ENCODE data around the gene RNF26.
"Not testable (repeated sequence)": the region's sequence is repeated elsewhere in the genome, so short reads cannot be mapped to it uniquely, and the experiment has no call there.

Gene RNF26

GRCh38 chr11:119378851-119379465 is 44.6 kb downstream of the RNF26 start:
- H3K4me3 ChIP-seq (ENCODE audit: low read length), result no peak overlapping the region
- no peak overlapping the region for H3K27ac ChIP-seq (ENCODE audit: low read length)
- no peaks in the 10 kb centered on the region for H3K9me3 ChIP-seq (ENCODE audit: control insufficient read depth, insufficient read depth, low read length)
- H3K36me3 ChIP-seq (ENCODE audit: control insufficient read depth, insufficient read depth, low read length), result no peaks in the 10 kb centered on the region
- H3K27me3 ChIP-seq (ENCODE audit: control insufficient read depth, insufficient read depth, low read length), result peaks cover 3% of the 10 kb centered on the region; the same call in 1 of the 2 replicates
- no CpG with 5 or more reads among the region's 10 CpGs for WGBS (ENCODE audit: insufficient coverage, insufficient read length)
- no peak for DNase-seq (ENCODE audit: low read depth, low spot score)
- H3K4me1 ChIP-seq (ENCODE audit: control insufficient read depth, insufficient read depth, low read length), result peaks cover 23% of the 10 kb centered on the region

GRCh38 chr11:119380160-119380826 is 46.0 kb downstream of the RNF26 start:
- peaks cover 23% of the 10 kb centered on the region for H3K4me1 ChIP-seq (ENCODE audit: control insufficient read depth, insufficient read depth, low read length)
- DNase-seq (ENCODE audit: low read depth, low spot score), result no peak
- peaks cover 3% of the 10 kb centered on the region; the same call in 1 of the 2 replicates for H3K27me3 ChIP-seq (ENCODE audit: control insufficient read depth, insufficient read depth, low read length)
- WGBS (ENCODE audit: insufficient coverage, insufficient read length), result no CpG with 5 or more reads among the region's 13 CpGs
- no peak overlapping the region for H3K4me3 ChIP-seq (ENCODE audit: low read length)
- H3K9me3 ChIP-seq (ENCODE audit: control insufficient read depth, insufficient read depth, low read length), result no peaks in the 10 kb centered on the region
- no peaks in the 10 kb centered on the region for H3K36me3 ChIP-seq (ENCODE audit: control insufficient read depth, insufficient read depth, low read length)
- H3K27ac ChIP-seq (ENCODE audit: low read length), result no peak overlapping the region

- WGBS (ENCODE audit: insufficient coverage, insufficient read length), result no CpG with 5 or more reads among the region's 10 CpGs
- peaks cover 22% of the 10 kb centered on the region for H3K4me1 ChIP-seq (ENCODE audit: control insufficient read depth, insufficient read depth, low read length)
- peaks cover 3% of the 10 kb centered on the region; the same call in 1 of the 2 replicates for H3K27me3 ChIP-seq (ENCODE audit: control insufficient read depth, insufficient read depth, low read length)
- H3K9me3 ChIP-seq (ENCODE audit: control insufficient read depth, insufficient read depth, low read length), result no peaks in the 10 kb centered on the region
- peak overlapping the region; percentile 51; the same call in 1 of the 2 replicates for H3K4me3 ChIP-seq (ENCODE audit: low read length)
- H3K27ac ChIP-seq (ENCODE audit: low read length), result no peak overlapping the region
- DNase-seq (ENCODE audit: low read depth, low spot score), result no peak
- H3K36me3 ChIP-seq (ENCODE audit: control insufficient read depth, insufficient read depth, low read length), result no peaks in the 10 kb centered on the region
Observed at GRCh38 chr11:119380827-119381180, 46.5 kb downstream of the RNF26 start.

DNA sequence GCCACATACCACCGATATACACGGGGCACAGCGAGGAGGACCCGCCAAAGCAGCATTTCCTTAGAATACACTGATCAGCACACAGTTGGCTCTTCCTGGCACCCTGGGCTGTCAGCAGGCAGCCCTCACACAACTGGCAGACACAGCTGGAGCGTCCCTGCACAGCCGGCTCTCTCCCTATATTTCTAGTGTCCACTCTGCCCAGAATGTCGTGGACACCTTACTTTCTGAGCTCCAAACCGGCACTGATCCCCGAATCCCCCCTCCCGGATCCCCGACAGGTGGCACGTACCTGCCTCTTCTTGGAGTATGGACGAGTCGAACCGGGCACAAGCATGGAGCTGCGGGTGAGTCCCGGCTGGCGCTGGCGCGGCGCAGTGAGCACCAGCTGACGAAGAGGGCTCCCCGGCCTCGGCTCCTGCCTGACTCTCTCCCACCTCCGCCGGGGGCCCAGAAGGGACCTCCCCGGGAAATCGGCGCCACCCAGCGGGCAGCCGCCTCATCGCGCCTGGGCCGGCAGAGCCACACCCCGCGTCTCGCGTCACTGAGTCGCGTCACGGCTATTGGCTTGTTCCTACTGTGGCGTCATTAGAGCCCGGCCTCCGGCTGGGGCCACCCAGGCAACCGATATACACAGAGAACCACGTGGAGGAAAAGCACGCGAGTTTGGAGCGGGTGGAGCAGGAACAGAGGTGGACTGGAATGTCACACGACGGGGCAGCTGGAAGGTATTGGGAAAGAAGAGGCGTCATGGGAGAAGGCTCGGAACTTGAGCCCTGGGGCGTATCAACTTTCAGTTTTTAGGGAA is 47.1 kb downstream of the RNF26 start, which contains the start of gene USP2:
TSS of gene USP2 (minus strand) at position 510 of the 808 bp plus-strand sequence. CDS start 8,210 bp downstream, outside the sequence.
- Histone ChIP-seq H3K36me3 (ENCODE audit: control insufficient read depth, insufficient read depth, low read length) (no peaks in the 10 kb centered on the region), H3K27me3 (ENCODE audit: control insufficient read depth, insufficient read depth, low read length) (peaks cover 3% of the 10 kb centered on the region; the same call in 1 of the 2 replicates), H3K27ac (ENCODE audit: low read length) (no peak within 1 kb of the TSS), H3K4me1 (ENCODE audit: control insufficient read depth, insufficient read depth, low read length) (peaks cover 19% of the 10 kb centered on the region), H3K9me3 (ENCODE audit: control insufficient read depth, insufficient read depth, low read length) (no peaks in the 10 kb centered on the region), H3K4me3 (ENCODE audit: low read length) (peak within 1 kb of the TSS; percentile 51; the same call in 1 of the 2 replicates)
- WGBS (ENCODE audit: insufficient coverage, insufficient read length), result no CpG with 5 or more reads among the region's 54 CpGs
- DNase-seq (ENCODE audit: low read depth, low spot score), result peak; percentile 84

DNA sequence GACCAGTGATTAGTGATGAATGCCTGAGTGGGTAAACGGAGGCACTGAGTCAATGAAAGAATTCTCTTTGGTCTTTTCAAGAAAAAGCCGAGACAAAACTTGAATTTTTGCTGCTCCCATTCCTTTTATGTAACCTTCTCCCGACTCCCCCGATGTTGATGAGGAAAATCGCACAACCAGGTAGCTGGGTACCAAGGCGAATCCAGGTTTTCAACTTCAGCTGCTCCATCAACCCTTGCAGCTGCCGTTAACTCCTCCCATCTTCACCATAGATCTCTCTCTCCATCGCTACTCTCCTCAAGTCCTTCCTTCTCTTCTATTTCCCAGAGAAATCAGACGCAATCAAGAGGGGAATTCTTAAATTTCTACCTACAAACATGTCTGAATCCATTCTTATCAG is 47.8 kb downstream of the RNF26 start:
- Histone ChIP-seq H3K9me3 (ENCODE audit: control insufficient read depth, insufficient read depth, low read length) (no peaks in the 10 kb centered on the region), H3K4me1 (ENCODE audit: control insufficient read depth, insufficient read depth, low read length) (peaks cover 16% of the 10 kb centered on the region), H3K4me3 (ENCODE audit: low read length) (peak overlapping the region; percentile 51; the same call in 1 of the 2 replicates), H3K36me3 (ENCODE audit: control insufficient read depth, insufficient read depth, low read length) (no peaks in the 10 kb centered on the region), H3K27ac (ENCODE audit: low read length) (no peak overlapping the region), H3K27me3 (ENCODE audit: control insufficient read depth, insufficient read depth, low read length) (peaks cover 3% of the 10 kb centered on the region; the same call in 1 of the 2 replicates)
- no CpG with 5 or more reads among the region's 9 CpGs for WGBS (ENCODE audit: insufficient coverage, insufficient read length)
- DNase-seq (ENCODE audit: low read depth, low spot score), result no peak

DNA sequence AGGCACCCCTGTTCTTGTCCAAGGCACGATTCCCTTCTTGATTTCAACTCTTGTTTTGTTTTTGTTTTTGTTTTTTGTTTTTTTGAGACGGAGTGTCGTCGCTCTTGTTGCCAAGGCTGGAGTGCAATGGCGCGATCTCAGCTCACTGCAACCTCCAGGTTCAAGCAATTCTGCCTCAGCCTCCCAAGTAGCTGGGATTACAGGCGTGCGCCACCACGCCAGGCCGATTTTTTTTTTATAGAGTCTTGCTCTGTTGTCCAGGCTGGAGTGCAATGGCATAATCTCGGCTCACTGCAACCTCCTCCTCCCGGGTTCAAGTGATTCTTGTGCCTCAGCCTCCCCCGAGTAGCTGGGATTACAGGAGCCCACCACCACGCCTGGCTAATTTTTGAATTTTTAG is 48.2 kb downstream of the RNF26 start:
- peaks cover 16% of the 10 kb centered on the region for H3K4me1 ChIP-seq (ENCODE audit: control insufficient read depth, insufficient read depth, low read length)
- H3K27ac ChIP-seq (ENCODE audit: low read length); DNase-seq (ENCODE audit: low read depth, low spot score); H3K36me3 ChIP-seq (ENCODE audit: control insufficient read depth, insufficient read depth, low read length); H3K27me3 ChIP-seq (ENCODE audit: control insufficient read depth, insufficient read depth, low read length); H3K9me3 ChIP-seq (ENCODE audit: control insufficient read depth, insufficient read depth, low read length); H3K4me3 ChIP-seq (ENCODE audit: low read length): not testable (repeated sequence)
- no CpG with 5 or more reads among the region's 14 CpGs for WGBS (ENCODE audit: insufficient coverage, insufficient read length)

- H3K36me3 ChIP-seq (ENCODE audit: control insufficient read depth, insufficient read depth, low read length), result no peaks in the 10 kb centered on the region
- H3K27ac ChIP-seq (ENCODE audit: low read length), result no peak overlapping the region
- no peak overlapping the region for H3K4me3 ChIP-seq (ENCODE audit: low read length)
- no peak for DNase-seq (ENCODE audit: low read depth, low spot score)
- no peaks in the 10 kb centered on the region for H3K9me3 ChIP-seq (ENCODE audit: control insufficient read depth, insufficient read depth, low read length)
- peaks cover 3% of the 10 kb centered on the region; the same call in 1 of the 2 replicates for H3K27me3 ChIP-seq (ENCODE audit: control insufficient read depth, insufficient read depth, low read length)
- peaks cover 9% of the 10 kb centered on the region; the same call in 1 of the 2 replicates for H3K4me1 ChIP-seq (ENCODE audit: control insufficient read depth, insufficient read depth, low read length)
- 100% methylated on average over 2 of the region's 2 CpGs for WGBS (ENCODE audit: insufficient coverage, insufficient read length)
Observed at GRCh38 chr11:119384332-119384731, 50.0 kb downstream of the RNF26 start.

All from iPS DF 6.9 (cell line).